Ramos (cell line): ENCODE data around the gene VWA3B.
"Not testable (repeated sequence)": the region's sequence is repeated elsewhere in the genome, so short reads cannot be mapped to it uniquely, and the experiment has no call there.

Experiments used
- in situ Hi-C: fragments of 300-500 bp; cut with MboI; formaldehyde crosslinking; loops from one replicate; pipeline ENCODE4 v1.14.3; 2022; ENCODE audit warnings: low sequenced_read_pairs; ENCODE audit not compliant: unreplicated experiment

Gene VWA3B

DNA sequence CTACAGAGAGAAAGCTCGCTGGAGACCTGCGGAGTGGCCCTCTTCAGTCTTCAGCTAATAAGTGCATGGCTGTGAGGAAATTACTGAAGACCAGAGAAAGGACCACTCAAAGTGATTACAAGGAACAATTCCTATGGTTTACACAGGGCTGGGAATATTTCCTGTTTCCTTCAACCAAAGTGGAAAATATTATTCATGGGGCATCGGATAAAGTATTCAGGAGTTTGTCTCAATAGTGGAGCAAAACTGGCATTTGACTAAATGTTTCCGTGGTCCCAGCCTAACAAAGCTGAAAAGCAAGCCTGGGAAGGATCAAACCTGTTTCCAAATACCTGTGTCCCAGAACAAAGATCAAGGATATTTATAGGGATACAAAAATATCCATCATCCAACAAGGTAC is 227.3 kb downstream of the VWA3B start:
- in situ Hi-C loops, result no loop called here

DNA sequence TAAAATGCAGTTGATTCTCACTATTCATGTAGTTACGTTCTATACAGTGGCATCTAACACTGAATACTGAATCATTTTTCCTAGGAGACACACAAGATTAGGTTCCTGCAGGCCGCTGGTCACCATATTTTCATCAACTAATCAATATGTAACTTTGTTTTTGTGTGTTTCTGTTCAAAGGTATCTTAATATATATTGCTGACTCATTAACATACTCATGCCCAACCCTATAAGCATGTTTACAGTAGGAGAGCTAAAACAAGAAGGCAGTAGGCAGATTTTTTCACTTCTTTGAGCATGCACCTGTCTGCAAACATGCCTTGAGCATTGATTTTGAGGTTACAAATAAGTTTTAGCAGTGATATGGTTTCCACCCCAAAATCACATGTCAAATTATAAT is 229.0 kb downstream of the VWA3B start:
- in situ Hi-C loops, result no loop called here

DNA sequence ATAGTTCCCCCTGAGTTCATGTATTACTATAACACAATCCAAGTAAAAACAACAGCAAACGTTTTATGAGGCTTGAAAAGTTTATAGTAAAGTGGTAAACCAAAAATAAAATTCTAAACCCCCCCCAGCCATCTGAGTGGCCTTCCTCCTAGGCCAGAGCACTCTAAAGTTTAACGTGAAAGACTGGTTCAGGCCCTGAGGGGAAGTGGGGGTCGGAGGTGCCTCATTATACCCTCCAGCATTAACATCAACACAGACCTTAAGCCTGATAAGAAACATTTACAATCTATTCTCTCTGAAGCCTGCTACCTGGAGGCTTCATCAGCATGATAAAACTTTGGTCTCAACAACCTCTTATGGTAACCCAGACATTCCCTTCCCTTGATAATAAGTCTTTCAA is 230.2 kb downstream of the VWA3B start:
- in situ Hi-C loops, result no loop called here

DNA sequence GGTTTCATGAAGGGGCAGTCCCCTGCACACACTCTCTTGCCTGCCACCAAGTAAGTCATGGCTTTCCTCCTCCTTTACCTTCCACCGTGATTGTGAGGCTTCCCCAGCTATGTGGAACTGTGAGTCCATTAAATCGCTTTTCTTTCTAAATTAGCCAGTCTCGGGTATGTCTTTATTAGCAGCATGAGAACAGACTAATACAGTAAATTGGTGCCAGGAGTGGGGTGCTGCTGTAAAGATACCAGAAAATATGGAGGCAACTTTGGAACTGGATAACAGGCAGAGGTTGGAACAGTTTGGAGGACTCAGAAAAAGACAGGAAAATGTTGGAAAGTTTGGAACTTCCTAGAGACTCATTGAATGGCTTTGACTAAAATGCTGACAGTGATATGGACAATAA is 233.2 kb downstream of the VWA3B start:
- in situ Hi-C loops, result not testable (repeated sequence)

DNA sequence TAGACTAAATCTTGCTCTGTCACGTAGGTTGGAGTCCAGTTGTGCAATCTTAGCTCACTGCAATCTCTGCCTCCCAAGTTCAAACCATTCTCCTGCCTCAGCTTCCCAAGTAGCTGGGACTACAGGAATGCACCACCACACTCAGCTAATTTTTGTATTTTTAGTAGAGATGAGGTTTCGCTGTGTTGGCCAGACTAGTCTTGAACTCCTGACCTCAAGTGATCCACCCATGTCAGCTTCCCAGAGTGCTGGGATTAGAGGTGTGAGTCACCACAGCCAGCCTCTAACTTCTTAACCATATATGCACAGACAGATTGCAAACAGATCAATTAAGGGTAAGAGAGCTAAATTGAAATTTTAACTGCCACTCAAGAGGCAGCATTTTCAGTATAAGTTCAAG is 237.2 kb downstream of the VWA3B start:
- in situ Hi-C loops, result no loop called here

DNA sequence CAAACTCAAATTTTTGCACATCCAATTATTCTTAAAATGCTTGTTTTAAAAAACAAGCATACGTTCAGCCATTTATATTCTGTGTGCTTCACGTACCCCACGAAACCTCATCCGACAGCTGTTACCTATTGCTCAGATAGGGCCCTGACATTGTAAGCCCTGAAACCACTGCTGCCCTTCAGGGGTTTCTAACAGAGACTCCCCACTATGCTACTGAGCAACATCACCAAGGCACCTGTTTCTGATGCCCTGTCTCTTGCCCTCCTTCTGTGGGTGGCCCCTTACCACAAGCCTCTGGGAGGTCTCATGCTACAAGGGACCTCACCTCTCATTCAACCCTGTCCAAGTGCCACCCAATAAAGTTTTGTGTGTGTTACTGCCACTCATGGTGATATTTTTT is 240.8 kb downstream of the VWA3B start:
- in situ Hi-C loops, result no loop called here

DNA sequence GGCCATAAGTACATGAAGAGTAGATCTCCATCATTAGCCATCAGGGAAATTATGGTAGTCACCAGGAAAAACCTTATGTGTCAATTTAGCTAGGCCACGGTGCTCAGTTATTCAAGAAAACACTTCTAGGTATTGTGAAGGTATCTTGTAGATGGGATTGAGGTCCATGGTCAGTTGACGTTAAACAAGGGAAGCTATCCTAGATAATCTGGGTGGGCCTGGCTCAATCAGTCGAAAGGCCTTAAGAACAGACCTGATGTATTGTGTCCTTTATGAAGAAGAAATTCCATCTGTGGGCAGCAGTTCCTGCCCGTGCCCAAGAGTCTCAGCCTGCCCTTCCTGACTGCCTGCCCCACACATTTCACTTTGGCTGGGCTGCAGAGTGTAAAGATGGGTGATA is 242.6 kb downstream of the VWA3B start:
- in situ Hi-C loops, result no loop called here

DNA sequence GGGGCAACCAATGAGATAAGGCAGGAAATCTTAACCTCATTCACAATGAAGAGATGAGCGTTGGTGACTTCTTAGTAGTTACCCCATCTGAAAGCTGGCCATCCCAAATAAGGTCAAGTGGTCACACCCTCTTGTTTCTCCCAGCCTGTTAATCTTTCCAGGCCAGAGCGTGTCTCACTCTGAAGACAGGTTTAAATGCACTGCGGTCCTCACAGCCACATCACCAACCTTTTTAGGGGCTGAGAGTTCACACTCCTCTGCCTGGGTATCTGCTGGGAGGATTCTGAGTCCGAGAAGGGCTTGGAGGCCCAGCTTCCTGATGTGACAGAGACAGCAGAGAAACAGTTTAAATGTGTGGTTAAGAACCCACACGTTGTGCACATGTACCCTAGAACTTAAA is 246.0 kb downstream of the VWA3B start:
- in situ Hi-C loops, result no loop called here

DNA sequence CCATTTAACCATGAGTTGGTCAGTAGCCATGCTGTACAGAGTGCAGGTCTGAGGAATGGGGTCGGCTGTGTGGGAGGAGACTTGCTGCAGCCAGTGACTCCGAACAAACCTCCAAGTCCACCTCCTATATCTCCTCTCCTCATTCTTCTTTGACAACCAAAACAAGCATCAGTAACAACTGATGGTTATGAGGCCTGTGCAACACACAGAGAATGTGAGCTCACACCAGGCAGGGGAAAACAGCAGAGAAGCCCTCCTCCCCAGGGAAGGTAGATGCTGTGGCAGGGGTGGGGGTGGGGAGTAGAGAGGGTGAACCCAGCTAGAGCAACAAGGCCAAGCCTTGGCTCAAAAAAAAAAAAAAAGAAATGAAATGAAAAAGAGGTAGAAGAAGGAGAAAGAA is 247.0 kb downstream of the VWA3B start:
- in situ Hi-C loops, result no loop called here

DNA sequence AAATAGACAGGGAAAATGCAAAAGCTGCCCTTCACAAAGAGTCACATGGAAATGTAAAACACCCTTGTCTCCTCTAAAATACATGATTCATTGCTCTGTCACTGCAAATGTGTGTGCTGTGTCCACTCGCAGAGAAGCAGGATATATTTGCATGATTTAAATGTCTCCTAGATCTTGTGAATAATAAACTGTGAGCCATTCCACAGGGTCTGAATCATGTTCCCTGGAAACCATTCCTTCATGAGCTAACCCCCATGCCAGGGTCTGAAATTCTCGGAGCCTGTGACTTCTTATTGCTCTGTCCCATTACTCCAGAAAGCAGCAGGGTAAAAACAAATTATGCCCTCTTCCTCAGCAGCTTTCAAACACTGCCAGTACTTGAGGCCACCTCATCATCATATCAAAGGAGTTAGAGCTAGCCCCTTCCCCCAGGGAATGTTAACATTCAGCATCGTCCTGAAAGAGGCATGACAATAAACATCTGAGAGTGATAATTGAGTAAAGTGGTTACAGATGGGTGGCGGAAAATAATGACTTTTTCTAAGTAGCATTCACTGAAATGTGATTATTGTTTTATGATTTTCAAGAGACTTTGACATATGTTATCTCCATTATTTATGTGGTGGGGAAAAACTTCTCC is 247.6 kb downstream of the VWA3B start:
- in situ Hi-C loops, result no loop called here

DNA sequence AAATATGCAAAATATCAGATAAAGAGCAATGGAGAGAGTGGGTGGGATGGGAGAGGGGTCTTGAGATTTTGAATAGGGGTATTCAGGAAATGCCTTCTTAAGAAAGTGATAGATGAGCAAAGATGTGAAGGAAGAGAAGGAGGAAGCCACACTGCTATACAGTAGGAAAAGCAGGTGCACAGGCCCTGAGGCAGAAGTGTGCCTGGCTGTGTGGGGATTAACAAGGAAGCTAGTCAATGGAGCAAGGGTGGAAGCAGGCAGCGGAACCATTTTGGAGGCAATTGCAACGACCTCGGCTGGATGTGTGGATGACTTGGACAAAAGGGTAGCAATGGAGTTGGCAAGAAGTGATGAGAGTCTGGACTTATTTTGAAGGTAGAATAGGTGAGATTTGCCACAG is 248.3 kb downstream of the VWA3B start:
- in situ Hi-C loops, result no loop called here

DNA sequence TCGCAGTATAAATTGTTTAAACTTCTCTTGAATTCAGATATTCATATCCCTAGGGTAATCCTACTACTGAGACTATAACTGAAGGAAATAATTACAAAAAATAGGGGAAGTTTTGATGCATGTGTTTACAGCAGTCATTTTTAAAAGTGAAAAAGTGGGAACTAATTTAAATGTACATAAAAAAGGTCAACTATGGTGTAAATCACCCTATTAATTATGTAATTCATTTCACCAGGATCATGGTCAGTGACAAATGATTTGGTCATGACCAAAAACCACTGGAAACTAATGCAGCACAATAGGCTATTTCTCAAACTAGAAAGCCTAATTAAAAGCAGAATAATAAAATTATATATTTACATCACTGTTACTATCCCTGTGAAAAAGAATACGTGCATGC is 254.3 kb downstream of the VWA3B start:
- in situ Hi-C loops, result no loop called here

DNA sequence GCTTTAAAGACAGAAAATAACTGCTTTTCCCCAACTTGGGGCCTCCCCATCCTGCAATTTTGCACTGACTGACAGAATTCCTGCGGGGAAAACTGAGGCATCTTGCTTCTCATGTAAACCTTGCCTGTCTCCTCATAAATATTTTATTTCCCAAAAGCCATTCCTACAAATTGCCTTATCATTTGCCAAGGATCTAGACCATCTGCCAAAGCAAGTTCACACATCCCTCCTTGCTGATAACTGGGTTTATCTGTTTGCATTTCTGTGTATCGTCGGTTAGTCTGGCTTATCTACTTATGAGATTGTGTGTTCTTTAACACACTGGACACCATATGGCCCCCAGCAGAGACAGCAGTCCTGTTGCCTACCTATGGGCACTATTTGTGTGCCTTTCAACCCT is 256.3 kb downstream of the VWA3B start:
- in situ Hi-C loops, result no loop called here

DNA sequence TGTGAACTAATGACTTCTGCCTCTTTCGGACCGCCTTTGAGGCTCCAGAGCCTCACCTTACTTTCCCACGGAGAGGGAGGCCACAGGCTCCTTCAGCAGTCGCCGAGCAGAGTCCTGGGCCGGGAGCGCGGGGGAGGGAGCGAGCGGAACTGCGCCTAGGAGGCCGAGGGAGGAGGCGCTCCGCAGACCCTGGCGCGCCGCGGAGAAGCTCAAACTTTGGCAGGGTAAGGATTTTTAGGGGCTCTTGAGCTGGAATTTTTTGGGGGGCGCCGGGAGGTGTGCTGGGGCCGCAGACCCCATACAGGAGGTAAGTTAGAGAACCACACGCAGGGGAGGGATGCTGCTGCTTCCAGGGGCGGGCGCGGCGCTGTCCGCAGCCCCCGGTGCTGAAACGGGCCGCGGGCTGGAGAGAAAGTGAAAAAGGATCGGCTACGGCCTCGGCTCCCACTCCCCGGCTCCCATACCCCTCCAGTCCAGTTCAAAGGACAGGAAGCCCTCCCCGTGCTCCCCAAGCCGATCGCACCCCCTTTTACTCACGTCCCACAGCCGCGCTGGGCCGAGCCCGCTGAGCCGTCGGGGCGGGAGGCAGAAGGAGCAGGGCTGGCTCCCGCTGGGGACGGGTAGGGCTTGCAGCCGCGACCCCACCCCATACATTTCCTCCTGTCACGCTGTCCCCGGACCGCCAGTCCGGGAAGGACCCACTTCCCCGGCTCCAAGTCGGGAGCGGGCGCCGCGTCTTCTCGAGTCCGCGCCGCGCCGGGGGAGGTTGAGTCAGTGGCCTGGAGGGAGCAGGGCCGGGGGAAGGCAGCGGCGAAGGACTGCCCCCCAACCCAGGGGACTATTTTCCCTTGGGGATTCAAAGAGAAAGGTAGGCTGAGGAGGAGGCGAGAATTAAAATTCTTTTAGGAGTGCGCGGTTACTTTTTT is 259.6 kb downstream of the VWA3B start, which contains the start of gene CNGA3:
TSS of gene CNGA3 (plus strand) at position 146 of the 926 bp plus-strand sequence. CDS start 23,520 bp downstream, outside the sequence.
- in situ Hi-C loops, result no loop called here

DNA sequence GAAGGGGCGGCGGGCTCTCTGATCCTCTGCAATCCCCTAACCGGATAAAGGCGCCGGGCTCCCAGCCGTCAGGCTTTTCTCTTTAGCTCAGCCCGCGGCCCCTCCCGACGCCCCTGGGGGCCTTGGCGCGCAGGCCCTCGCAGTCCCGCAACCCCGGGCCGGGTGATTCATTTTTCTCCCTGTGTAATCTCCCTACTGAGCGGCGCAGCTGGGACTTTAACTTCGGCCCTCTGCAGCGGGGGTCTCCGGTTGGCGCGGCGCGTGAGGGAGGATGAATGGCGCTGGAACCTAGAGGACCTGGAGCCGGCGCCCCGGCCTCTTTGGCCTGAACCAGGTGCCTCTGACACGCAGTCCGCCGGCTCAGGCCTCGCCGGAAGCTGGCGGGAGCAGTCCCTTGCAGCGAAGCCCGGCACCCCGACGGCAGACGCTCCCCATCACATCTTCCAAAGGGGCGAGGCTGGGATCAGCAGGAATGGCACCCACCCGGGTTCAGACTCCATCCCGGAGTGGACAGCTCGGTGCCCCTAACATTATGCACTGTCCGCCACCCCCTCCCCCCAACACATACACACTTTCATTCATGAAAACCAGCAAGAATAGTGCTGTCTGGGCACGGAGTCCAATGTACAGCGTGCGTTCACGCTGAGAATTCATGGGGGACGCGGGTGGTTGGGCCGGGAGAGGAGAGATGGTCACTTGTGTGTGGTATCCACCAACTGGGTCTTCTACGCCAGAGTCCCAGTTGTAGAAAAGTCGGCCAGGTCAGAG is 260.5 kb downstream of the VWA3B start:
- in situ Hi-C loops, result no loop called here

DNA sequence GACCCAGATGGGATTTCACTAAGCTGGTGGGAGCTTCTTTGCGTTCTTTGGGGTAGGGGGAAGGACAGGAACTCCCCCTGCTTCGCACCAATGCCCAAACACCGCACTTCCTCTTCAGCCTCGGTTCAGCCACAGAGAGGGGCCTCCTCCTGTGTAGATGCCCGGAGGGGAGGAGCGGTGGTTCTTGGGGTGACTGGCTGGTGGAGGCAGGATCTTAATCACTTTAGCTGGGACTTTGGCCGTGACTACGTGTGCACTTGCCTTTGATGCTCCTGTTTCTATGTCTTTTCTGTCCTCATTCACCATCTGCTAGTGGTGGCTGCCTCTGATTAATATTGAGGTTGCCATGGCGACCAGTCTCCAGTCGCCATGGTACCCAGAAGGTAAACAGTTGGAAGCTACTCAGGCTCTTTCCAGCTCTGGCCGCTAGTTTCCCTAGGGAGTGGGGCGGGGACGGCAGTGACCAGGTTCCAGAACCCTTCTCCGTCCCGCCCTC is 261.1 kb downstream of the VWA3B start:
- in situ Hi-C loops, result no loop called here

DNA sequence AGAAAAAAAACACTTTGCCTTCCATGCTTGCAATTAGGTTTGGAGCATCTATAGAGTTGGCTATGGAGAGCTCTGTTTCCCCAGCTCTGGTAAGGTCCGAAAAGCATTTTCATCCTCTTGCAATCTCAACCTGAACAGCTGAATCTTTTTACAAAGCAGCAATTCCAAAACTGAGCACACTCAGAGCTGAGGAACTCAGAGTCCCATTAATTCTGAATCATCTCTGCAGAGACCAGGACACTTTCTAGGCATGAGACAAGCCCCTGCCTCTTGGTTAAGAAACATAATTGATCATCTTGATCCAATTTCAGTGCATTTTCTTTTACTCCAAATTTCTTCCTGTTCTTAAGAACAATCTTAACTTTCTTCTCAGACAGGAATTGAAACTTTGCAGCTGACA is 263.4 kb downstream of the VWA3B start:
- in situ Hi-C loops, result no loop called here

DNA sequence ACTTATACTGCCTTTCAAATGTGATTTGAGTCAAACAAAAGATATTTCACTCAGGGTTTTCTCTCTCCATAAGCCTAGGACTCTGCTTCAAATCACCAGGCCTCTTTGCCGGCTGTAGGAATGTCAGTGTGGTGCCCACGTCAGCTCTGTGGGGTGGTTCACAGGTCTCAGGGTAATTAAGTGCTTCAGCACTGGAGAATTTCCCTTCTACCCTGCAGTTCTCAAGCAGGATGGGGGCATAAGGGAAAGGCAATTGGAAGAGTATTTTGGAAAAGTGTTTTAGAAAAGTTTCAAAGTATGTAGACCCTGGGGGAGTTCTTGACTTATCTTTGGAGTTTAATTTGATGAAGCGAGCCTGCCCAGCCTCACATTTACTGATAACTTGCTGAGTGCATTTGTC is 268.9 kb downstream of the VWA3B start:
- in situ Hi-C loops, result no loop called here

DNA sequence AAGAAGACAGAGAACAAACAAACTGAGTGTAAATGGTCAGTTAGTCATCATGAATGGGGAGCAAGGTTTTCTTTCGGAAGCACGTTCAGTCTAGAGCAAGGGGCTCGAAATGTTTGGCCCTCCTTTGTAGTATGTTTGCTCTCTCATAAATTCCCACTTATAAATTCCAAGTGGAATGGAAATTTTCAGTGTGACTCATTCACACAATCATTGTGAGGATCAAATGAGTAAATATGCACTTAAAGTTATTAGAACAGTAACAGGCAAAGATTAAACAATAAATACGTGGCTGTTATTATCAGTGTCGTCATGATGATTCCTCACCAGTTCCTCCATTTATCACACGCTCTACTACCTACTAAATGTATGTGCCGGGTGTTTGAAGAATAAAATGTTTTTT is 269.8 kb downstream of the VWA3B start:
- in situ Hi-C loops, result no loop called here

DNA sequence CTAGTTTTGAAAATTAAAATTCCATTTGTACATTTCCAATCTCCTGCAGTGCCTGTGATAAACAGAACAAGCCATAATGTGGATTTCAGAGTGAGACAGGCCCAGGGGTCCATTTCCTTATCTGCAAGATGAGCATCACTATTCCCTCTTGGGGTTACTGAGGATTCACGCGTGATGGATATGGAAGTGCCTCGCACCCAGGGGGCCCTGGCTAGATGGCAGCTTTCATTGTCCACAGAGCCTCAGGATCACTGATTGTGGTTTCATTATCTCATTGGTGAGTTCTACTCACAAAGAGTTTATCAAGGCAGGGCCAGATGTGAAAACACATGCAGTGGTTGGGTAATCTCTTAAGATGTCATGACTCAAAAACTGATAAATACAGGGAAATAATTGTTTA is 270.9 kb downstream of the VWA3B start:
- in situ Hi-C loops, result no loop called here

DNA sequence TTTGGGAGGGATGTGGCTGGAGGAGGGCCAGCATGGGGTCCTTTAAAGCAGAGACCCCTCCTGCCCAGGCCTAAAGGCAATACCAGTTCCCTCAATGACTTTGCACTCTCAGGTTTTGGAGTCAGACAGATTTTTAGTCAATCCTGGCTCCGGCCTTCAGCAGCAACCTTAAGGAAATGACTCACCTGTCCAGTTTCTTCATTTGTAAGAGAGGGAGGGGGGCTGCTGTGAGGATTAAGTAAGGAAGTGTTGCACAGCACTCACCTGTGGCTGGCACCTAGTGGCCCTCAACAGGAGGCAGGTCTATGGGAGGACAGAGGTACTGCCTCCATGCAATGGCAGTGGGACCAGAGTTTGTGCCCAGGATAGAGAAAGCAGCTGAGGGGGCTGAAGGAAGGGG is 273.0 kb downstream of the VWA3B start:
- in situ Hi-C loops, result no loop called here
